A549 treated with Mapracorat at 1 μM for 4 hours (cell line): ENCODE results near the gene USP12. TPM values are rescaled to one million over a fixed set of nuclear protein-coding genes. Genes with fewer than 3 reads are reported as not detected.

Source experiments
- total RNA-seq: library from RNA; stranded (reverse); fragments of 200-300 nt; extraction: Qiagen RNA extraction; gene quantifications from 5 replicates; pipeline ENCODE4 v1.2.3, GENCODE V29; 2022

Gene USP12, protein sequence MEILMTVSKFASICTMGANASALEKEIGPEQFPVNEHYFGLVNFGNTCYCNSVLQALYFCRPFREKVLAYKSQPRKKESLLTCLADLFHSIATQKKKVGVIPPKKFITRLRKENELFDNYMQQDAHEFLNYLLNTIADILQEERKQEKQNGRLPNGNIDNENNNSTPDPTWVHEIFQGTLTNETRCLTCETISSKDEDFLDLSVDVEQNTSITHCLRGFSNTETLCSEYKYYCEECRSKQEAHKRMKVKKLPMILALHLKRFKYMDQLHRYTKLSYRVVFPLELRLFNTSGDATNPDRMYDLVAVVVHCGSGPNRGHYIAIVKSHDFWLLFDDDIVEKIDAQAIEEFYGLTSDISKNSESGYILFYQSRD
- 15.5 to 19.4 TPM (median 17.3 TPM) in 5 replicates for total RNA-seq

DNA sequence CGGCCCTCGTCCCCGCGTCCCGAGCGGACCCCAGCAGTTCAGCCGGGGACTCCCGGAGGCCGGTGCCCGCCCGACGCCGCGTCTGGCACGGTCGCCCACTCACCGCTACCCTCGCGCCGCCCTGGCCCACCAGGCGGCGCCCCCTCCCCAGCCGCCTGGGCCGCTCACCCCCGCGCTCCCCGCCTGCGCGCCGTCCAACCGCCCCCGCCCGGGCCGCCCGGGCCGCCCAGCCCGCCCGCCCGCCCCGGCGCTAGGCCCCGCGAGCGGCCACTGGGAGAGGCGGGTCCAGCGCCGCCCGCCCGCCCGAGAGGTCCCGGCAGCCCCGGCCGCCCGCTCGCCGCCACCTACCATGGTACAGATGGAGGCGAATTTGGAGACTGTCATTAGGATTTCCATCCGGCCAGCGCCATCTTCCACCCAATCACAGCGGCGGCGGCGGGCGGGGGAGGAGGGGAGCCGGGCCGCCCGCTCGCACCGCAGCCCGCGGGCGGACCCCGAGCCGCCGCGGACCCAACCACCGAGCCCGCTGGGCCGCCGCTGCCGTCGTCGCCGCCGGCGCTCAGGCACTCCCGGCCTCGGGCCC is at the start of gene USP12:
Gene USP12, minus strand, starts transcription at position 568 of the 583 bp plus-strand sequence. Its CDS starts 172 bp downstream, at position 396.

Other genes starting within 250 kb of the USP12 start
- 1,264 to 1,671 TPM (median 1,292 TPM) in 5 replicates for gene RPL21, start 79.7 kb upstream of the USP12 start, total RNA-seq
- 3.6 to 6.6 TPM (median 4.5 TPM) in 5 replicates for gene RASL11A, start 99.0 kb upstream of the USP12 start, total RNA-seq